HEK293 (cell line): ENCODE measurements around the gene SMNDC1.

Experiments used
- CTCF ChIA-PET: fragments of 350-600 bp; formaldehyde crosslinking; extraction: SDS; loops from one replicate; lab custom pipeline; 2021; ENCODE audit warnings: antibody characterized with exemption; lab: Yijun Ruan, JAX
- POLR2A ChIA-PET: fragments of 300-600 bp; formaldehyde crosslinking; extraction: SDS; loops from one replicate; lab custom pipeline; 2020; ENCODE audit warnings: antibody characterized with exemption, inconsistent platforms; lab: Yijun Ruan, JAX
- H3K27ac ChIP-seq: fragments of 200-500 bp; sonication (Bioruptor generic); 2 replicates; pipeline ENCODE4 v1.5.1; 2014; ENCODE audit warnings: low read depth, low read length, control low read depth, inconsistent platforms; ENCODE audit errors: extremely low read depth
- H3K36me3 ChIP-seq, 2 experiments: fragments of 200-500 bp in 1 of 2; sonication (Bioruptor generic) in 1 of 2; 1 replicate in 1 of 2; 2 replicates in 1 of 2; pipeline ENCODE4 v1.5.1; 2014 to 2017; ENCODE audit warnings: inconsistent platforms in 2 of 2, low read length in 2 of 2; ENCODE audit not compliant: control insufficient read depth in 2 of 2, insufficient read depth in 1 of 2
- H3K4me1 ChIP-seq: fragments of 200-500 bp; sonication (Bioruptor generic); 2 replicates; pipeline ENCODE4 v1.5.1; 2014; ENCODE audit warnings: mild to moderate bottlenecking, low read length, inconsistent platforms; ENCODE audit not compliant: control insufficient read depth, insufficient read depth
- H3K4me3 ChIP-seq: 2 replicates; pipeline ENCODE4 v1.5.1; 2011; ENCODE audit warnings: low read depth, mild to moderate bottlenecking, control low read depth, low read length, moderate library complexity
- H3K9me3 ChIP-seq: fragments of 200-500 bp; sonication (Bioruptor generic); 2 replicates; pipeline ENCODE4 v1.5.1; 2014; ENCODE audit warnings: low read depth, low read length, inconsistent platforms; ENCODE audit not compliant: control insufficient read depth, insufficient read depth
- HOXD13 ChIP-seq: sonication (generic); formaldehyde crosslinking; IDR thresholded peaks from 2 replicates; pipeline ENCODE4 v1.8.0; 2022; ENCODE audit warnings: missing genetic modification reagents, borderline replicate concordance
- ZBTB1 ChIP-seq: fragments of 450-650 bp; formaldehyde crosslinking; IDR thresholded peaks from 2 replicates; pipeline ENCODE4 v1.5.1; 2016; ENCODE audit warnings: missing biosample characterization, missing genetic modification characterization
- ZNF174 ChIP-seq: fragments of 450-650 bp; formaldehyde crosslinking; IDR thresholded peaks from 2 replicates; pipeline ENCODE4 v1.5.0; 2017; ENCODE audit warnings: missing biosample characterization, mild to moderate bottlenecking, missing genetic modification characterization
- ZNF548 ChIP-seq: fragments of 450-650 bp; formaldehyde crosslinking; IDR thresholded peaks from 2 replicates; pipeline ENCODE4 v1.5.1; 2016; ENCODE audit warnings: missing biosample characterization, missing genetic modification characterization
- ZNF558 ChIP-seq: fragments of 450-650 bp; formaldehyde crosslinking; IDR thresholded peaks from 2 replicates; pipeline ENCODE4 v1.5.1; 2016; ENCODE audit warnings: missing biosample characterization, missing genetic modification characterization
- ZNF624 ChIP-seq: fragments of 450-650 bp; formaldehyde crosslinking; IDR thresholded peaks from 2 replicates; pipeline ENCODE4 v1.5.1; 2017; ENCODE audit warnings: missing biosample characterization, missing genetic modification characterization
- TF ChIP-seq, protein P1 (sequence below): fragments of 450-650 bp; formaldehyde crosslinking; IDR thresholded peaks from 2 replicates; pipeline ENCODE4 v1.5.1; 2016; ENCODE audit warnings: missing biosample characterization, missing genetic modification characterization, low read depth
- TF ChIP-seq, protein P2 (sequence below): sonication (generic); formaldehyde crosslinking; IDR thresholded peaks from 2 replicates; pipeline ENCODE4 v1.8.1; 2022; ENCODE audit warnings: mild to moderate bottlenecking, moderate library complexity, missing genetic modification reagents
- TF ChIP-seq, protein P3 (sequence below): fragments of 450-650 bp; formaldehyde crosslinking; IDR thresholded peaks from 2 replicates; pipeline ENCODE4 v1.5.1; 2016; ENCODE audit warnings: missing biosample characterization, missing genetic modification characterization
- TF ChIP-seq, protein P4 (sequence below): fragments of 450-650 bp; formaldehyde crosslinking; IDR thresholded peaks from 2 replicates; pipeline ENCODE4 v1.5.1; 2016; ENCODE audit warnings: missing biosample characterization, missing genetic modification characterization, borderline replicate concordance
- TF ChIP-seq, protein P5 (sequence below): fragments of 450-650 bp; formaldehyde crosslinking; IDR thresholded peaks from 2 replicates; pipeline ENCODE4 v1.5.1; 2017; ENCODE audit warnings: missing biosample characterization, mild to moderate bottlenecking, missing genetic modification characterization, moderate library complexity

Gene SMNDC1

DNA sequence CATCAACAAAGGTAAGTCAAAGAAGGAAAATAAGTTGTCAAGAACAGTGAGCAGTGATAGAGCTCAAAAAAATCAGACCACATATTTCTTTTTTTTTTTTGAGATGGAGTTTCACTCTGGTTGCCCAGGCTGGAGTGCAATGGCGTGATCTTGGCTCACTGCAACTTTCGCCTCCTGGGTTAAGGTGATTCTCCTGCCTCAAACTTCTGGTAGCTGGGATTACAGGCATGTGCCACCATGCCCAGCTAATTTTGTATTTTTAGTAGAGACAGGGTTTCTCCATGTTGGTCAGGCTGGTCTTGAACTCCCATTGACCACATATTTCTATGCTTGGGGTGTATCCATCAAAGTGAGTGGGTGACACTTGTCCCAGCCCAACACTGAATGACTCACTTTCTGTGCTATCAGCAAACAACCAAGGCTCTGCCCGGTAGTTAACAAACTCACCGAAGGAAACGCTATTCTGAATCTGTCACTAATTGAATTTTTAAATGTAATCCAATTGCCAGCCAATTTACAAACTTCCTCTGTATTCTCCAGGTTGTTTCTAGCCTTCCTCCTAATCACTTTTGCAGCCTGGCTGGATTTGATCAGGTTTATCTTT lies 19.6 kb upstream of the SMNDC1 start:
- Histone ChIP-seq H3K36me3 (no peaks in the 10 kb centered on the region), H3K4me3 (no peak overlapping the region), H3K27ac (no peak overlapping the region)
- CTCF ChIA-PET = interaction anchor here (0.6 to 1.9 kb wide), 4 partner anchors 14 to 147 kb away, joined by 3 to 4 read pairs (median 3); no protein-coding TSS in a partner anchor
- no peak for TF ChIP-seq ZNF624 (tag by site-specific recombination)
- TF ChIP-seq, protein P1, sequence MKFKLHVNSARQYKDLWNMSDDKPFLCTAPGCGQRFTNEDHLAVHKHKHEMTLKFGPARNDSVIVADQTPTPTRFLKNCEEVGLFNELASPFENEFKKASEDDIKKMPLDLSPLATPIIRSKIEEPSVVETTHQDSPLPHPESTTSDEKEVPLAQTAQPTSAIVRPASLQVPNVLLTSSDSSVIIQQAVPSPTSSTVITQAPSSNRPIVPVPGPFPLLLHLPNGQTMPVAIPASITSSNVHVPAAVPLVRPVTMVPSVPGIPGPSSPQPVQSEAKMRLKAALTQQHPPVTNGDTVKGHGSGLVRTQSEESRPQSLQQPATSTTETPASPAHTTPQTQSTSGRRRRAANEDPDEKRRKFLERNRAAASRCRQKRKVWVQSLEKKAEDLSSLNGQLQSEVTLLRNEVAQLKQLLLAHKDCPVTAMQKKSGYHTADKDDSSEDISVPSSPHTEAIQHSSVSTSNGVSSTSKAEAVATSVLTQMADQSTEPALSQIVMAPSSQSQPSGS = no peak
- TF ChIP-seq, all 188 proteins: peak for 0
- POLR2A ChIA-PET = no interaction called here
- no peaks in the 10 kb centered on the region for H3K9me3 ChIP-seq
- H3K4me1 ChIP-seq = no peaks in the 10 kb centered on the region

DNA sequence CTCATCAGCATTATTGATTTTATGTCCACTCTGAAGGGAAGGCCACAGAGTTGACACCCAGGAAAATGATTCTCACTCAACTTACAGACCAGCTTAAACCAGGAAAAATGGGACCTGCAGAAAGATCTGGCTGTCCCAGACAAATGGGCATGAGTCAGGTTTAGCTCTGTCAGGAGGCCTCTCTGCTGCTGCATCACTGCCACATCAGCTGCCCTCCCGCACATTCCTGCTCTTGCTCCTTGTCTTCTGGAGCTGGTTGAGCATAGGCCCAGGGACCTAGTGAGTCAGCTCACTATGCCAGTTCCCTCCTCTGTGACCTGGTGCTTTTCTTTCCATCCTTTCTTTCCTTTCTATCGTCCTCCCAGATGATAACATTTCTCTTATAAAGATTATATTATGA lies 18.8 kb upstream of the SMNDC1 start:
- Histone ChIP-seq H3K4me1 (no peaks in the 10 kb centered on the region), H3K27ac (no peak overlapping the region), H3K36me3 (no peaks in the 10 kb centered on the region), H3K9me3 (no peaks in the 10 kb centered on the region), H3K4me3 (no peak overlapping the region)
- POLR2A ChIA-PET = no interaction called here
- TF ChIP-seq, protein P2, sequence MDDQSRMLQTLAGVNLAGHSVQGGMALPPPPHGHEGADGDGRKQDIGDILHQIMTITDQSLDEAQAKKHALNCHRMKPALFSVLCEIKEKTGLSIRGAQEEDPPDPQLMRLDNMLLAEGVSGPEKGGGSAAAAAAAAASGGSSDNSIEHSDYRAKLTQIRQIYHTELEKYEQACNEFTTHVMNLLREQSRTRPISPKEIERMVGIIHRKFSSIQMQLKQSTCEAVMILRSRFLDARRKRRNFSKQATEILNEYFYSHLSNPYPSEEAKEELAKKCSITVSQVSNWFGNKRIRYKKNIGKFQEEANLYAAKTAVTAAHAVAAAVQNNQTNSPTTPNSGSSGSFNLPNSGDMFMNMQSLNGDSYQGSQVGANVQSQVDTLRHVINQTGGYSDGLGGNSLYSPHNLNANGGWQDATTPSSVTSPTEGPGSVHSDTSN (CRISPR knock-in tag) = no peak
- TF ChIP-seq, protein P3, sequence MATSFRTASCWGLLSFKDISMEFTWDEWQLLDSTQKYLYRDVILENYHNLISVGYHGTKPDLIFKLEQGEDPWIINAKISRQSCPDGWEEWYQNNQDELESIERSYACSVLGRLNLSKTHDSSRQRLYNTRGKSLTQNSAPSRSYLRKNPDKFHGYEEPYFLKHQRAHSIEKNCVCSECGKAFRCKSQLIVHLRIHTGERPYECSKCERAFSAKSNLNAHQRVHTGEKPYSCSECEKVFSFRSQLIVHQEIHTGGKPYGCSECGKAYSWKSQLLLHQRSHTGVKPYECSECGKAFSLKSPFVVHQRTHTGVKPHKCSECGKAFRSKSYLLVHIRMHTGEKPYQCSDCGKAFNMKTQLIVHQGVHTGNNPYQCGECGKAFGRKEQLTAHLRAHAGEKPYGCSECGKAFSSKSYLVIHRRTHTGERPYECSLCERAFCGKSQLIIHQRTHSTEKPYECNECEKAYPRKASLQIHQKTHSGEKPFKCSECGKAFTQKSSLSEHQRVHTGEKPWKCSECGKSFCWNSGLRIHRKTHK (tag by site-specific recombination) = no peak
- TF ChIP-seq, protein P4, sequence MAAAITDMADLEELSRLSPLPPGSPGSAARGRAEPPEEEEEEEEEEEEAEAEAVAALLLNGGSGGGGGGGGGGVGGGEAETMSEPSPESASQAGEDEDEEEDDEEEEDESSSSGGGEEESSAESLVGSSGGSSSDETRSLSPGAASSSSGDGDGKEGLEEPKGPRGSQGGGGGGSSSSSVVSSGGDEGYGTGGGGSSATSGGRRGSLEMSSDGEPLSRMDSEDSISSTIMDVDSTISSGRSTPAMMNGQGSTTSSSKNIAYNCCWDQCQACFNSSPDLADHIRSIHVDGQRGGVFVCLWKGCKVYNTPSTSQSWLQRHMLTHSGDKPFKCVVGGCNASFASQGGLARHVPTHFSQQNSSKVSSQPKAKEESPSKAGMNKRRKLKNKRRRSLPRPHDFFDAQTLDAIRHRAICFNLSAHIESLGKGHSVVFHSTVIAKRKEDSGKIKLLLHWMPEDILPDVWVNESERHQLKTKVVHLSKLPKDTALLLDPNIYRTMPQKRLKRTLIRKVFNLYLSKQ (tag by site-specific recombination) = no peak
- TF ChIP-seq HOXD13 (CRISPR knock-in tag) (no peak), ZNF174 (tag by site-specific recombination) (no peak), ZBTB1 (tag by site-specific recombination) (no peak)
- TF ChIP-seq, protein P5, sequence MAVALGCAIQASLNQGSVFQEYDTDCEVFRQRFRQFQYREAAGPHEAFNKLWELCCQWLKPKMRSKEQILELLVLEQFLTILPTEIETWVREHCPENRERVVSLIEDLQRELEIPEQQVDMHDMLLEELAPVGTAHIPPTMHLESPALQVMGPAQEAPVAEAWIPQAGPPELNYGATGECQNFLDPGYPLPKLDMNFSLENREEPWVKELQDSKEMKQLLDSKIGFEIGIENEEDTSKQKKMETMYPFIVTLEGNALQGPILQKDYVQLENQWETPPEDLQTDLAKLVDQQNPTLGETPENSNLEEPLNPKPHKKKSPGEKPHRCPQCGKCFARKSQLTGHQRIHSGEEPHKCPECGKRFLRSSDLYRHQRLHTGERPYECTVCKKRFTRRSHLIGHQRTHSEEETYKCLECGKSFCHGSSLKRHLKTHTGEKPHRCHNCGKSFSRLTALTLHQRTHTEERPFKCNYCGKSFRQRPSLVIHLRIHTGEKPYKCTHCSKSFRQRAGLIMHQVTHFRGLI (tag by site-specific recombination) = no peak
- CTCF ChIA-PET = interaction anchor here (0.8 to 1.9 kb wide), 3 partner anchors 31 to 164 kb away, joined by 3 to 4 read pairs (median 4); no protein-coding TSS in a partner anchor

DNA sequence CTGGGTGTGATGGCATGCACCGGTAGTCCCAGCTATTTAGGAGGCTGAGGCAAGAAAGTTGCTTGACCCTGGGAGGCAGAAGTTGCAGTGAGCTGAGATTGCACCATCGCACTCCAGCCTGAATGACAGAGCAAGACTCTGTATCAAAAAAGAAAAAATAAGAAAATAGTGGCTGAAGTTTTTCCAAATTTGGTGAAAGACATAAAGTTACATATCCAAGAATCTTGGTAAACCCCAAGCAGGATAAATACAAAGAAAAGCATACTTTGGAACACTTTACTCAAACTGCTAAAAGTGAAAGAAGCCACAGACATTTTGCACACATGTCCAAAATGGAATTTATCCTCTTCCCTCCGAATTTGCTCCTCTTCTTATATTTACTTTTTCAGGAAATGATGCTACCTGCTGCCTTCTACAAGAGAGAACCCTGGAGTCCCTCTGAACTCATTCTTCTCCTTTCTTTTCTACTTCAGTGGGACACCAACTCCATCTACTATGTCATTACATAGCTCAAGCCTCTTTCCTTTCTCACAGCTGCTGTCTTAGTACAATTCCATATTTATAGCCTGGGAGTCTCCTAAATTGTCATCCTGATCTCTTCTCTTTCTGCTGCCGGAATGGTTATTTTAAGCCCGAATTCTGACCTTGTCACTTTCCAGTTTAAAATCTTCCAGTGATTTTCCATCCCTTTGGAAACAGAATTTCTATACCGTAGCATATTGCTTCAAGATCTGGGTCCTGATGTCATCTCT lies 17.3 kb upstream of the SMNDC1 start:
- Histone ChIP-seq H3K4me1 (no peaks in the 10 kb centered on the region), H3K27ac (no peak overlapping the region), H3K36me3 (no peaks in the 10 kb centered on the region), H3K4me3 (no peak overlapping the region), H3K9me3 (no peaks in the 10 kb centered on the region)
- ChIA-PET CTCF (no interaction called here), POLR2A (no interaction called here)
- TF ChIP-seq ZNF548 (tag by site-specific recombination) = no peak
- TF ChIP-seq ZNF558 = peak; percentile 98
